Type B pancreatic cell (in vitro differentiated cells): ENCODE results near the gene LIPA. TPM values are rescaled to one million over a fixed set of nuclear protein-coding genes. Genes with fewer than 3 reads are reported as not detected.

Experiments used
- DNase-seq: peaks from one replicate; pipeline ENCODE4 v3.0.0; 2021; ENCODE audit warnings: mixed read lengths; ENCODE audit not compliant: unreplicated experiment; ENCODE audit errors: extremely low spot score
- H3K27ac Mint-ChIP-seq: 2 replicates; pipeline ENCODE4 v1.8.0; 2021; ENCODE audit warnings: mild to moderate bottlenecking, mixed read lengths
- H3K27me3 Mint-ChIP-seq: 2 replicates; pipeline ENCODE4 v1.8.0; 2021; ENCODE audit warnings: mixed read lengths
- H3K36me3 Mint-ChIP-seq: 2 replicates; pipeline ENCODE4 v1.8.0; 2021; ENCODE audit warnings: mixed read lengths
- H3K4me1 Mint-ChIP-seq: one replicate; pipeline ENCODE4 v1.8.0; 2021; ENCODE audit warnings: mixed read lengths; ENCODE audit not compliant: unreplicated experiment
- H3K4me3 Mint-ChIP-seq: 2 replicates; pipeline ENCODE4 v1.8.0; 2021; ENCODE audit warnings: mild to moderate bottlenecking, mixed read lengths
- H3K9me3 Mint-ChIP-seq: 2 replicates; pipeline ENCODE4 v1.8.0; 2021; ENCODE audit warnings: mixed read lengths
- CTCF ChIP-seq: fragments of 200-600 bp; sonication (generic); conservative IDR thresholded peaks from 2 replicates; pipeline ENCODE4 v1.5.0; 2021; ENCODE audit warnings: antibody characterized with exemption, mild to moderate bottlenecking
- total RNA-seq: library from RNA; stranded (reverse); gene quantifications from 2 replicates; pipeline ENCODE4 v1.2.1, GENCODE V29; 2021; ENCODE audit warnings: low replicate concordance

The LIPA gene
- total RNA-seq, 1 donor from 2014 or later = 46.4 TPM

- no peak for TF ChIP-seq CTCF
- Mint-ChIP-seq H3K4me1 (peaks cover 36% of the 10 kb centered on the region), H3K4me3 (no peak overlapping the region), H3K36me3 (peaks cover 7% of the 10 kb centered on the region), H3K9me3 (no peaks in the 10 kb centered on the region), H3K27ac (no peak overlapping the region), H3K27me3 (no peaks in the 10 kb centered on the region)
- no peak for DNase-seq
Measured at GRCh38 chr10:89237849-89238248, 13.7 kb downstream of the LIPA start.

GRCh38 chr10:89236226-89236797 is 15.3 kb downstream of the LIPA start:
- Mint-ChIP-seq H3K4me1 (peaks cover 28% of the 10 kb centered on the region), H3K27me3 (no peaks in the 10 kb centered on the region), H3K9me3 (no peaks in the 10 kb centered on the region), H3K4me3 (no peak overlapping the region), H3K27ac (no peak overlapping the region), H3K36me3 (peaks cover 8% of the 10 kb centered on the region)
- no peak for TF ChIP-seq CTCF
- no peak for DNase-seq

- Mint-ChIP-seq H3K4me3 (no peak overlapping the region), H3K27ac (no peak overlapping the region), H3K27me3 (no peaks in the 10 kb centered on the region), H3K4me1 (peaks cover 21% of the 10 kb centered on the region), H3K9me3 (no peaks in the 10 kb centered on the region), H3K36me3 (peaks cover 8% of the 10 kb centered on the region)
- DNase-seq = no peak
- no peak for TF ChIP-seq CTCF
Measured at GRCh38 chr10:89235073-89235798, 16.3 kb downstream of the LIPA start.

GRCh38 chr10:89233033-89233432 is 18.5 kb downstream of the LIPA start:
- no peaks in the 10 kb centered on the region for H3K9me3 Mint-ChIP-seq
- no peak overlapping the region for H3K27ac Mint-ChIP-seq
- H3K4me3 Mint-ChIP-seq = no peak overlapping the region
- no peak for DNase-seq
- peaks cover 15% of the 10 kb centered on the region for H3K4me1 Mint-ChIP-seq
- H3K36me3 Mint-ChIP-seq = peaks cover 15% of the 10 kb centered on the region
- no peak for TF ChIP-seq CTCF
- H3K27me3 Mint-ChIP-seq = no peaks in the 10 kb centered on the region

GRCh38 chr10:89228962-89229361 is 22.6 kb downstream of the LIPA start:
- TF ChIP-seq CTCF = no peak
- Mint-ChIP-seq H3K27ac (no peak overlapping the region), H3K4me3 (no peak overlapping the region), H3K4me1 (peaks cover 15% of the 10 kb centered on the region), H3K27me3 (no peaks in the 10 kb centered on the region), H3K36me3 (peaks cover 29% of the 10 kb centered on the region), H3K9me3 (no peaks in the 10 kb centered on the region)
- DNase-seq = no peak
